ENCODE results near the gene POLR3GL.
"Not testable (repeated sequence)": the region's sequence is repeated elsewhere in the genome, so short reads cannot be mapped to it uniquely, and the experiment has no call there.

POLR3GL gene

DNA sequence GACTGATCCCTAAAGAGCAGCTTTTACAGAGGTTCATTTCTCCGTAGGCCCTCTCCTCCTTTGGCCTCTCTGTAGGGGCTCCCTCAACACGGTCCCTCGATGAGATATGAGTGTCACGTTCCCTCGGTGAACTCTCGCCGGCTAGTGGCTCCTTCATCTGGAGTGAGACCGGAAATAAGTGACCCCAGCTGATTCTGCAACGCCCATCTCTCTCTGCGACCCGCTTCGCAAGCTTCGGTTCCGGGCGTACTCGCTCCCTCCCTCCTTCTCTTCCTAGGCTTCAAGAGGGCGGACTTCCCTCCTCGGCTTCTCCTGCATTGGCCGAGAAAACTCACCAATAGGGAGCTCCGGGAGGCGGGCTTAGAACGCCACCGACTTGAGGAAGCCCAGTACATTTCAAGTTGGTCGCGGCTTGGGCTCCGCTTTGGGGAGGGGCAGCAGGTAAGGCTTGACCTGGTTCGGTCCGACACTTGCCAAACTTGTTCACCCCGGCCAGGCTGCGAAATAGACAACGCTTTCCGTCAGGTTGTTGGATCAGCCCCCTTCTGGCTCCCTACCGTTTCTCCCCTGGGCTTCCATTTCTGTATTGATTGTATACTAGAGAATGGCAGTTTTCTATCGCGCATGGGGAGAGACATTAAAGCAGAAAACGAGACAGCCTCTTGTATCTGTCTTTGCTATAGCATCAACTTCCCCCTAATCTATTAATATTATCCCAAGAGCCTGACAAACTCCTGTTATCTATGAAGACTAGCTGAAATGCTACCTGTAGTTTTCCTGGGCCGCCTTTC lies at the start of gene POLR3GL, which contains the start of gene ANKRD34A:
Gene POLR3GL (plus strand): TSS at position 363 of the 791 bp plus-strand sequence. CDS start 10,176 bp downstream, outside the sequence.
Gene ANKRD34A (minus strand): TSS at position 248 of the 791 bp plus-strand sequence. CDS start 2,816 bp downstream, outside the sequence.
- peak; percentile 82 for DNase-seq (ENCODE audit: low read depth)

DNA sequence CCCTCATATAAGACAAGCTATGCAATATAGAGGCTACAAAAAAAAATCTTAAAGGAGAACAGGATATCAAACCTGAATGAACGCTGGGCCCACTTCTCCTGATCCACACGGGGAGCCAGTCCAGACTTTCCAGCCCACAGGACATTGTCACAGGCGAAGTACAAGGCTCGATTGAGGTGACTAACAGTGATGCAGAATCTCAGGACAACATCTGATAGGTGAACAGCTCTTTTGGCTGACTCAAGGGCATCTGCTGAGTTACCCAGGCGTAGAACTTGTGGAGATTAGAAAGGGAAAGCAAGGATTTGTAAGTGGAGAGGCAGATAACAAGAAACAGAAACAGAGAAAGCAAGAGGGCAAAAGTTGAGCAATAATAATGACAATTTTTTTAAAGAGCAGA lies 47.7 kb upstream of the POLR3GL start:
- no peak for DNase-seq (ENCODE audit: low read depth)

DNA sequence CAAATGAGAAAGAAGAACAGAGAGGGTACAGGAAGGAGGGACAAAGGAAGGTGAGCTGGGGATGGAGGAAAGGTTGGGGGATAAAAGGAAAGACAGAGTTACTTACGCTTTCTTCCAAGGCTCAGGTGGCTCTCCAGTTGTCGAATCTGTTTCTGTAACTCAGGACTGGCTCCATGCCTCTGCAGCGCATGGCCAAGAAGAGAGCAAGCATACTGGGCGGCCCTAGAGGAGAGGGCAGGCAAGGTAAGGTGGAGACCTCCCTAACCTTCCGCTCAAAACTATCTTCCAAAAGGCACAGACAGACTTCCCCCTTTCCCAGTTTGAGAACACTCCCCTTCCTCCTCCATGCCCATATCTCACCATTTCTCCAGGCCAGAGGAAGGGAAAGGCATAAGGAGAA lies 46.9 kb upstream of the POLR3GL start:
- no peak for DNase-seq (ENCODE audit: low read depth)

GRCh38 chr1:145918144-145918991 lies 46.1 kb upstream of the POLR3GL start, which contains the start of gene PEX11B:
Gene PEX11B, minus strand, starts transcription at chr1:145918717. Its CDS starts 29 bp downstream, at chr1:145918688.
- peak; percentile 89 for DNase-seq (ENCODE audit: low read depth)

- DNase-seq (ENCODE audit: low read depth), result no peak
Observed at GRCh38 chr1:145918992-145919939, 45.2 kb upstream of the POLR3GL start.

DNA sequence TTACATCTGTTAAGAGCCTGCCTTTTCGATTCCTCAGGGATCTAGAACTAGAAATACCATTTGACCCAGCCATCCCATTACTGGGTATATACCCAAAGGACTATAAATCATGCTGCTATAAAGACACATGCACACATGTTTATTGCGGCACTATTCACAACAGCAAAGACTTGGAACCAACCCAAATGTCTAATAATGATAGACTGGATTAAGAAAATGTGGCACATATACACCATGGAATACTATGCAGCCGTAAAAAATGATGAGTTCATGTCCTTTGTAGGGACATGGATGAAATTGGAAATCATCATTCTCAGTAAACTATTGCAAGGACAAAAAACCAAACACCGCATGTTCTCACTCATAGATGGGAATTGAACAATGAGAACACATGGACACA lies 44.2 kb upstream of the POLR3GL start:
- not testable (repeated sequence) for DNase-seq (ENCODE audit: low read depth)

DNA sequence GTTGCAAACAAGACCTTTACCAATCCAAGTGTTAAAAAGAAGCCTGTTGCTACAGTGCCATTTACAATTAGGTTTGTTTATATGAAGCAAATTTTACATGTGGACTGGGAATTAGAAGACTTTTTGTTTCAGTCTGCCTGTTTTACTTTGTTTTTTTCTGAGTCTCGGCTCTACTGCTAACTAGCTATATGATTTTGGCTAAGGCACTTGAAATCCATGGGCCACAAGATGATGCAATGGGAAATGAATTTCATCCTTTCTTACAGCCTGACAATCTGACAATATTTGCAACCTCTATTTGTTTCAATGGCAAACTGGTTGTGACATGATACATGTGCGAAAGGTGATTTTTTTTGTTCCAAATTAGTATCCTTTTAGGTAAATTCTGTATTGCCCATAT lies 42.2 kb upstream of the POLR3GL start:
- no peak for DNase-seq (ENCODE audit: low read depth)

- no peak for DNase-seq (ENCODE audit: low read depth)
Observed at GRCh38 chr1:145926686-145927062, 37.8 kb upstream of the POLR3GL start.

DNA sequence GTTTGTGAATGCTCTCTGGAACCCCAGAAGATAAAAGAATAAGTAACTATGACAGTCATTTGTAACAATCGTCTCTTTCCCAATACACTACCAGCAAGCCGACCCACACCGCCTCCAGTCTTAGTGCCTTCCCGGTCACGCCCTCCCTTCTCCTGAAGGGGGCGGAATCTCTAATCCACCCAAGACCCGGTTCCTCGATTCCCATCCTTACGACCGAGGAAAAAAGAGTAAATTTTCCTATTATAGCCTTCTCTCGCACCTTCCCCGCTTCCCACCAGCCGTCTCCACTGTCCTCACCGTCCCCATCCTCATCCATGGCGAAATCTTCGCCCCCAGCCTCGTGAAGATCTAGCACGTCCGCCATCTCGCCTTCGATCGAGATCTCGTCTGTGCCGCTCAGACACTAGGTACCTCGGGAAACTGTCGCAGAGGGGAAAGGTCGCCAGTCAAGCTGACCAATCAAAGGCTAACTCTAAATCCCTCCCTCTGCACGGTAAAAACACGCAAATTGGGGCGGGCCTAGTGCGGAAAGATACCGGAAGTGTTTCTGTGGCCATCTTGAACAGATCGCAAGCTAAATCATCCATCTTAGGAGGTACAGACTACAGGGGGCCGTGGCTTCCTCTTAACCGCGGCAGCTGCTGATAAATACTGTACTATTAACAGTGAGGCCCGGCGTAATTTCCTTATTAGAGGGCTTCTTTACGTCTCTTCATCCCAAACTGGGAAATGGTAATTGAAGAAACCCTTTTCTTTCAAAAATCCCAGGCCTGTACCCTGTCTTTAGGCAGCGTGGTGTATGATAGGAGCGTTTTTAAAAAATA lies 37.2 kb upstream of the POLR3GL start, which contains the start of gene RBM8A:
Gene RBM8A (minus strand): TSS at position 422 of the 824 bp plus-strand sequence. CDS start 58 bp downstream, at position 364.
- DNase-seq (ENCODE audit: low read depth), result peak; percentile 83

GRCh38 chr1:145927916-145928643 lies 36.4 kb upstream of the POLR3GL start:
- DNase-seq (ENCODE audit: low read depth), result no peak

- not testable (repeated sequence) for DNase-seq (ENCODE audit: low read depth)
Observed at GRCh38 chr1:145932522-145933009, 31.9 kb upstream of the POLR3GL start.

GRCh38 chr1:145935708-145936107 lies 28.8 kb upstream of the POLR3GL start:
- no peak for DNase-seq (ENCODE audit: low read depth)

GRCh38 chr1:145936247-145936646 lies 28.2 kb upstream of the POLR3GL start:
- no peak for DNase-seq (ENCODE audit: low read depth)

GRCh38 chr1:145937436-145937835 lies 27.1 kb upstream of the POLR3GL start:
- no peak for DNase-seq (ENCODE audit: low read depth)

DNA sequence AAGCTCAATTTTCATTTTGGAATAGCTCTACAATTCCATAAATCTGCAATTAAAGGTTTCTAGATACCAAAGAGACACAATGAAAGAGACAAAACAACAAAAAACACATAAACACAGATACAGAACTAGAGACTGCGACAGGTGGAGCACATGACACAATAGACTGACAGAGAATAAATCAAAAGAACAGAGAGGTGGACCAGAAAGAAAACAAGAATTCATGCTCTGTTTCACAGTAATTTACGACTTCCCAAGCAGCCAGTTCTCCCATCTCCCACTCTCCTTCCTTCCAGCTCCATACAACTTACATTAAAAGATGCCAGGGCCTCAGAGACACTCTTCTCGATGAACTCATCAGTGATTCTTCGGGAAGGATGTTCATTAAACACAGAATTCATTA lies 22.1 kb upstream of the POLR3GL start:
- no peak for DNase-seq (ENCODE audit: low read depth)

DNA sequence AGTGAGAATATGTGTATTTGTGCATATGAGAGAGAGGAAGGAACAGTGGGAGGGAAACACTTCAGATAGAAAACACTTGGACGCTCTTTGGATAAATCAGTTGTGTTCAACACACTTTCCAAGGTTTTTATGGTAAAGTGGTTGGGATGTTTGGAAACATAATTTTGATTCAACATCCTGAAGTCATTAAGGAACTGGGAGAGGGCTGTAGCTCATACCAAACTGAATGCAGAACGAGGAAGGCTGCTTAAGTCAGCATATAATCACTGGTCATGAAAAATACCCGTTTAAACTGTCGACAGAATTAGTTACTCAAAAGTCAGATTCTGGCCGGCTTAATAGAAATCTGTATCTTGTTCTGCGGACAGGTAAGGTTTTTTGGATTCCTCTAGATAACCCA lies 21.6 kb upstream of the POLR3GL start:
- no peak for DNase-seq (ENCODE audit: low read depth)

- no peak for DNase-seq (ENCODE audit: low read depth)
Observed at GRCh38 chr1:145944532-145944931, 20.0 kb upstream of the POLR3GL start.

DNA sequence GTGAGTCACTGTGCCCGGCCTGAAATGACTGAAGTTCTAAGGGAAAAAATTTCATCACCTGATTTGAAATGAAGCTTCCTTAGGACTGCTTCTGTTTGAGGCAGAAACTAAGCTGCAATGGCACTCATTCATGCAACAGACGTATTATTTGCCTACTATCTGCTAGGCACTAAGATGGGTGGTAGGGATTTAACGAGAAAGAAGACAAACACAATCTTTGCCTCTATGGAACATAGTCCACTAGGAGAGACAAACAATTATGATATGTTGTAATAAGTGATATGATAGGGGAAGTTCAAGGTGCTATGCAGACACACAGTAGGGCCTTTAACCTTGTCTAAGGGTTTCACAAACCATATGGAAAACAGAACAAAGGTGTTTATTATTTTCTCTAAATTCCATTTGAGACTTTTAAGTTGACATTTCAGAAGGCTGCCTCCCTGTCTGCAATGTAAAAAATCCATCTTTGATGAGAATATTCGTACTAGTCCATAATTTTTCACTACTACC lies 18.0 kb upstream of the POLR3GL start:
- DNase-seq (ENCODE audit: low read depth), result no peak

DNA sequence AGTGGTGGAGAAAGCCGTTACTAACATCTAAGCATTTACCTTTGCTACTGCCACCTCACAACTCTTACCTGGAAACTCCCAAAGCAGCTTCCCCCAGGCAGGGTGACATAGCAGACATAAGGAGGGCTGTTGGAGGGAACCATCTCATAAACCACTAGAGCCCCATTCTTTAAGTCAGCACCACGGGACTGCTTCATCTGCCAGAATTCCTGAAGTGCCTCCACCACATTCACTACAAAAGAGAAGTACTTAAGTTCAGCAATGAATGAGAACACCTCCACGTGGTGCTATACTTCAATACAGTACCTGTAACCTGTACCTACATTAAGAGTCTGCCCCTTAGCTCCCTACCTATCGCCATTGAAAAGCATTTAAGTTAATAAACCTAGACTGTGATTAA lies 16.9 kb upstream of the POLR3GL start:
- DNase-seq (ENCODE audit: low read depth), result no peak

- no peak for DNase-seq (ENCODE audit: low read depth)
Observed at GRCh38 chr1:145949219-145949618, 15.3 kb upstream of the POLR3GL start.
